Left lung (tissue), 10 donors: ENCODE data around the gene PGBD5. TPM values are rescaled to one million over a fixed set of nuclear protein-coding genes. Genes with fewer than 3 reads are reported as not detected.

ENCODE experiments used
- ATAC-seq: fragments of 200-7000 bp; cut with Tn5 transposase; one replicate; pipeline ENCODE4 v1.9.1; 2020; ENCODE audit warnings: moderate library complexity
- DNase-seq, 4 donors: peaks; one replicate each; pipeline ENCODE4 v3.0.0-alpha.2; 2013 to 2020
- H3K27ac ChIP-seq, 2 donors: fragments of 200-600 bp; sonication (generic) in 1 of 2; one replicate each; pipeline versions ENCODE4 v1.5.0 to v1.8.0; 2020 to 2021
- H3K27me3 ChIP-seq, 2 donors: fragments of 200-600 bp; sonication (generic) in 1 of 2; one replicate each; pipeline versions ENCODE4 v1.5.0 to v1.8.0; 2020 to 2021
- H3K36me3 ChIP-seq, 2 donors: fragments of 200-600 bp; sonication (generic) in 1 of 2; one replicate each; pipeline versions ENCODE4 v1.5.0 to v1.8.0; 2020 to 2021
- H3K4me1 ChIP-seq, 2 donors: fragments of 200-600 bp; one replicate each; pipeline ENCODE4 v1.8.0; 2021
- H3K4me3 ChIP-seq, 2 donors: fragments of 200-600 bp; sonication (generic) in 1 of 2; one replicate each; pipeline versions ENCODE4 v1.5.0 to v1.8.0; 2020 to 2021; ENCODE audit warnings: mild to moderate bottlenecking in 1 of 2
- H3K9me3 ChIP-seq, 2 donors: fragments of 200-600 bp; sonication (generic) in 1 of 2; one replicate each; pipeline versions ENCODE4 v1.5.0 to v1.8.0; 2020 to 2021
- CTCF ChIP-seq, 2 donors: fragments of 200-600 bp; sonication (generic) in 1 of 2; IDR thresholded peaks; one replicate each; pipeline versions ENCODE4 v1.5.0 to v1.8.0; 2021; ENCODE audit warnings: antibody characterized with exemption in 2 of 2
- intact Hi-C, 2 donors: fragments of 100-400 bp; cut with DNase I; formaldehyde crosslinking; loops; one replicate each; pipeline versions ENCODE4 v1.11.2 to v1.14.2; 2022
- polyA plus RNA-seq, 6 donors: library from polyadenylated mRNA; unstranded; fragments of 120-200 nt; gene quantifications; one replicate each; pipeline ENCODE4 v1.2.1, GENCODE V29; 2013; ENCODE audit not compliant: insufficient read length in 6 of 6
- total RNA-seq, 2 donors: library from RNA; stranded (reverse); fragmentation: NEBNext Ultra II Directional; extraction: Animal tissue kit (Norgen Biotek cat#: 25700); gene quantifications; one replicate each; pipeline ENCODE4 v1.2.1, GENCODE V29; 2021
- donor health status: DM: no; HTN: yes; CAD: no.
- donor health status: DM: no; HTN: no; CAD: no.

The PGBD5 gene
- total and polyA plus RNA-seq, 8 donors, result 2.3 to 10.1 (median 4.8) TPM

- no peaks in the 10 kb centered on the region for H3K9me3 ChIP-seq
- ATAC-seq, result no peak
- no peak overlapping the region for H3K27ac ChIP-seq
- H3K36me3 ChIP-seq, result no peaks in the 10 kb centered on the region
- no peak overlapping the region for H3K4me3 ChIP-seq
- H3K27me3 ChIP-seq, result peaks cover 0 to 12% of the 10 kb centered on the region in 2 donors
- DNase-seq, result no peak
- no peak for TF ChIP-seq CTCF (IDR thresholded peaks at IDR 0.05)
- intact Hi-C loops, result loop anchor here in 1 of 2 donors (5.0 kb wide), 1 partner anchor 647 kb away; no protein-coding TSS in a partner anchor
- no peaks in the 10 kb centered on the region for H3K4me1 ChIP-seq
Measured at GRCh38 chr1:230309646-230310177, 116.4 kb downstream of the PGBD5 start.

GRCh38 chr1:230308821-230309220 lies 117.3 kb downstream of the PGBD5 start:
- no peak overlapping the region for H3K27ac ChIP-seq
- no peaks in the 10 kb centered on the region for H3K4me1 ChIP-seq
- H3K4me3 ChIP-seq, result no peak overlapping the region
- H3K27me3 ChIP-seq, result peaks cover 0 to 10% of the 10 kb centered on the region in 2 donors
- peak in 1 of 4 donors; percentile 61 for DNase-seq
- no peak for TF ChIP-seq CTCF (IDR thresholded peaks at IDR 0.05)
- intact Hi-C loops, result no loop called here
- H3K36me3 ChIP-seq, result no peaks in the 10 kb centered on the region
- no peaks in the 10 kb centered on the region for H3K9me3 ChIP-seq
- no peak for ATAC-seq

- Histone ChIP-seq H3K4me3 (no peak overlapping the region), H3K27me3 (peaks cover 0 to 10% of the 10 kb centered on the region in 2 donors), H3K9me3 (no peaks in the 10 kb centered on the region), H3K36me3 (no peaks in the 10 kb centered on the region), H3K27ac (no peak overlapping the region), H3K4me1 (no peaks in the 10 kb centered on the region)
- DNase-seq (peak in 2 of 4 donors; percentile 60 to 85), ATAC-seq (peak; percentile 62)
- no peak for TF ChIP-seq CTCF (IDR thresholded peaks at IDR 0.05)
- intact Hi-C loops, result no loop called here
Measured at GRCh38 chr1:230308039-230308438, 118.1 kb downstream of the PGBD5 start.

- intact Hi-C loops, result no loop called here
- Histone ChIP-seq H3K4me1 (no peaks in the 10 kb centered on the region), H3K27ac (no peak overlapping the region), H3K36me3 (no peaks in the 10 kb centered on the region), H3K9me3 (no peaks in the 10 kb centered on the region), H3K4me3 (no peak overlapping the region), H3K27me3 (peaks cover 0 to 7% of the 10 kb centered on the region in 2 donors)
- no peak for ATAC-seq
- no peak for TF ChIP-seq CTCF (IDR thresholded peaks at IDR 0.05)
- DNase-seq, result no peak
Measured at GRCh38 chr1:230307213-230307612, 118.9 kb downstream of the PGBD5 start.

- TF ChIP-seq CTCF (IDR thresholded peaks at IDR 0.05), result no peak
- Histone ChIP-seq H3K27me3 (peaks cover 0 to 5% of the 10 kb centered on the region in 2 donors), H3K4me1 (no peaks in the 10 kb centered on the region), H3K27ac (no peak overlapping the region), H3K9me3 (no peaks in the 10 kb centered on the region), H3K4me3 (no peak overlapping the region), H3K36me3 (no peaks in the 10 kb centered on the region)
- no peak for ATAC-seq
- intact Hi-C loops, result no loop called here
- no peak for DNase-seq
Measured at GRCh38 chr1:230306169-230306568, 120.0 kb downstream of the PGBD5 start.
